ENCODE measurements around the gene TAS2R60. TPM values are rescaled to one million over a fixed set of nuclear protein-coding genes. Genes with fewer than 3 reads are reported as not detected.
"Not testable (repeated sequence)": the region's sequence is repeated elsewhere in the genome, so short reads cannot be mapped to it uniquely, and the experiment has no call there.

Gene TAS2R60
- polyA plus RNA-seq, 1 donor from 2014 or later: not detected

DNA sequence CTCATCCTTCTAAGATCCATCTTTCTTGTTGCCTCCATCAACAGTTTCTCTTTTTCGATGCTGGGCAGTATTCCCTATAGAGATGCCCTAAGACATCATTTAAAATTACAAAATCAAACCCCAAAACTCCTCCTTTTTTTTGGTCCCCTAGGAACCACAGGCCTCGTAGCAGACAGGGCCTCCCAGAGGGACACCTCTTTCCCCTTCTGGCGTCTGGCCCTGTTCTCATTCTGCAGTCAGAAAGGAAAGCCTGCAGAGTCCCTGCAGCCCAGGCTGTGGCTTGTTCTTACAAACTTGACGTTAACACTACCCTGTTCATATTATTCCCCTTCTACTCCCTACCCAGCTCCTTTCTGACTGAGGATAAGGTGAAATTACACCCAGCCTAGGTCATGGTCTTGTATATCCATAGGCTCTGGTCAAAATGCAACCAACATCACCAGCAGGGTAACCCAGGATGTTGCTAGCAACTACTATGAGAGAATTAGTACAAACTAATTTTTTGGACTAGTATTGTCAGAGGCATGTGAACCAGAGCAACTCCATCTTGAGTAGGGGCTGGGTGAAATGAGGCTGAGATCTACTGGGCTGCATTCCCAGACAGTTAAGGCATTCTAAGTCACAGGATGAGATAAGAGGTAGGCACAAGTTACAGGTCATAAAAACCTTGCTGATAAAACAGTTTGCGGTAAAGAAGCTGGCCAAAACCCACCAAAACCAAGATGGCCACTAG lies 31.1 kb upstream of the TAS2R60 start:
- Histone ChIP-seq H4K20me1 (ENCODE audit: insufficient read depth) (no peaks in the 10 kb centered on the region), H3K4me3 (ENCODE audit: low read length) (no peak overlapping the region), H3K9ac (ENCODE audit: low read length) (no peak overlapping the region), H3K79me2 (replicated peaks; ENCODE audit: insufficient read depth, low read length) (no peaks in the 10 kb centered on the region), H3K9me2 (ENCODE audit: insufficient read depth, low read length) (no peaks in the 10 kb centered on the region), H3K27me3 (ENCODE audit: insufficient read depth, low read depth, low read length) (peaks cover 8% of the 10 kb centered on the region), H3K36me3 (ENCODE audit: insufficient read depth, low read length) (no peaks in the 10 kb centered on the region), H3F3A (ENCODE audit: insufficient read depth, low read length, poor library complexity, severe bottlenecking) (no peaks in the 10 kb centered on the region), H3K4me2 (ENCODE audit: low read length) (no peak overlapping the region), H3K27ac (ENCODE audit: low read length) (no peak overlapping the region), H3K9me3 (ENCODE audit: low read length) (no peaks in the 10 kb centered on the region), H2AFZ (ENCODE audit: low read depth, low read length) (no peak overlapping the region)
- TF ChIP-seq REST (IDR thresholded peaks at IDR 0.05; ENCODE audit: borderline replicate concordance) (no peak), RAD21 (conservative IDR thresholded peaks at IDR 0.05) (no peak), EP300 (conservative IDR thresholded peaks at IDR 0.05; ENCODE audit: poor library complexity, severe bottlenecking) (no peak), SMC3 (conservative IDR thresholded peaks at IDR 0.05; ENCODE audit: poor library complexity) (no peak), MXI1 (conservative IDR thresholded peaks at IDR 0.05; ENCODE audit: poor library complexity, severe bottlenecking) (no peak), TAF1 (IDR thresholded peaks at IDR 0.05; ENCODE audit: low read depth) (no peak), POLR2AphosphoS5 (IDR thresholded peaks at IDR 0.05) (no peak), EZH2 (IDR thresholded peaks at IDR 0.05; ENCODE audit: borderline replicate concordance, insufficient read depth, low read length, poor library complexity, severe bottlenecking) (no peak)
- TF ChIP-seq, protein P1, sequence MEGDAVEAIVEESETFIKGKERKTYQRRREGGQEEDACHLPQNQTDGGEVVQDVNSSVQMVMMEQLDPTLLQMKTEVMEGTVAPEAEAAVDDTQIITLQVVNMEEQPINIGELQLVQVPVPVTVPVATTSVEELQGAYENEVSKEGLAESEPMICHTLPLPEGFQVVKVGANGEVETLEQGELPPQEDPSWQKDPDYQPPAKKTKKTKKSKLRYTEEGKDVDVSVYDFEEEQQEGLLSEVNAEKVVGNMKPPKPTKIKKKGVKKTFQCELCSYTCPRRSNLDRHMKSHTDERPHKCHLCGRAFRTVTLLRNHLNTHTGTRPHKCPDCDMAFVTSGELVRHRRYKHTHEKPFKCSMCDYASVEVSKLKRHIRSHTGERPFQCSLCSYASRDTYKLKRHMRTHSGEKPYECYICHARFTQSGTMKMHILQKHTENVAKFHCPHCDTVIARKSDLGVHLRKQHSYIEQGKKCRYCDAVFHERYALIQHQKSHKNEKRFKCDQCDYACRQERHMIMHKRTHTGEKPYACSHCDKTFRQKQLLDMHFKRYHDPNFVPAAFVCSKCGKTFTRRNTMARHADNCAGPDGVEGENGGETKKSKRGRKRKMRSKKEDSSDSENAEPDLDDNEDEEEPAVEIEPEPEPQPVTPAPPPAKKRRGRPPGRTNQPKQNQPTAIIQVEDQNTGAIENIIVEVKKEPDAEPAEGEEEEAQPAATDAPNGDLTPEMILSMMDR (IDR thresholded peaks at IDR 0.05; ENCODE audit: poor library complexity, severe bottlenecking): no peak

DNA sequence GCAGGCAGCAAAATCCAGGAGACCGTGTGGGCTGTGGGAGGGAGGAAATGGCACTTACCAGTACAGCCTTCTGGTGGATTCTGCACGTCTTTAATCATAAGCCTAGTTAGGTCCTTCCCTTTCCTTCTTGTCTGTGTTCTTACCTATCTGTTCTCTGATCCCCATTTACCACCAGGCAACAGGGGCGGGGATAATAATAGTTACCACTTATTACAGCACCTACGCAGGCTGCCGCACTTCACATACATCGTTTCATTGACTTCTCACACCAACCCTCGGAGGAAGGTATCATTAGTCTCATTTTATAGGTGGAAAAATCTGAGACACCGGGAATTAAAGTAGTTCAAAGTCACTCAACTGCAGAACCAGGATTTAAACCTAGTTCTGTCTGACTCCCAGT lies 30.1 kb upstream of the TAS2R60 start:
- no peak overlapping the region for H3K4me2 ChIP-seq (ENCODE audit: low read length)
- H3K9me2 ChIP-seq (ENCODE audit: insufficient read depth, low read length): no peaks in the 10 kb centered on the region
- H3K27ac ChIP-seq (ENCODE audit: low read length): no peak overlapping the region
- no peaks in the 10 kb centered on the region for H3K79me2 ChIP-seq (replicated peaks; ENCODE audit: insufficient read depth, low read length)
- peaks cover 8% of the 10 kb centered on the region for H3K27me3 ChIP-seq (ENCODE audit: insufficient read depth, low read depth, low read length)
- no peaks in the 10 kb centered on the region for H3K9me3 ChIP-seq (ENCODE audit: low read length)
- TF ChIP-seq, protein P1 (IDR thresholded peaks at IDR 0.05; ENCODE audit: poor library complexity, severe bottlenecking): no peak
- TF ChIP-seq EP300 (conservative IDR thresholded peaks at IDR 0.05; ENCODE audit: poor library complexity, severe bottlenecking): no peak
- TF ChIP-seq POLR2AphosphoS5 (IDR thresholded peaks at IDR 0.05): no peak
- no peak for TF ChIP-seq MXI1 (conservative IDR thresholded peaks at IDR 0.05; ENCODE audit: poor library complexity, severe bottlenecking)
- TF ChIP-seq SMC3 (conservative IDR thresholded peaks at IDR 0.05; ENCODE audit: poor library complexity): no peak
- no peak for TF ChIP-seq RAD21 (conservative IDR thresholded peaks at IDR 0.05)
- TF ChIP-seq REST (IDR thresholded peaks at IDR 0.05; ENCODE audit: borderline replicate concordance): no peak
- no peak for TF ChIP-seq TAF1 (IDR thresholded peaks at IDR 0.05; ENCODE audit: low read depth)
- TF ChIP-seq EZH2 (IDR thresholded peaks at IDR 0.05; ENCODE audit: borderline replicate concordance, insufficient read depth, low read length, poor library complexity, severe bottlenecking): no peak
- H3K36me3 ChIP-seq (ENCODE audit: insufficient read depth, low read length): no peaks in the 10 kb centered on the region
- no peak overlapping the region for H3K4me3 ChIP-seq (ENCODE audit: low read length)
- no peak overlapping the region for H2AFZ ChIP-seq (ENCODE audit: low read depth, low read length)
- H3F3A ChIP-seq (ENCODE audit: insufficient read depth, low read length, poor library complexity, severe bottlenecking): no peaks in the 10 kb centered on the region
- no peaks in the 10 kb centered on the region for H4K20me1 ChIP-seq (ENCODE audit: insufficient read depth)
- no peak overlapping the region for H3K9ac ChIP-seq (ENCODE audit: low read length)

DNA sequence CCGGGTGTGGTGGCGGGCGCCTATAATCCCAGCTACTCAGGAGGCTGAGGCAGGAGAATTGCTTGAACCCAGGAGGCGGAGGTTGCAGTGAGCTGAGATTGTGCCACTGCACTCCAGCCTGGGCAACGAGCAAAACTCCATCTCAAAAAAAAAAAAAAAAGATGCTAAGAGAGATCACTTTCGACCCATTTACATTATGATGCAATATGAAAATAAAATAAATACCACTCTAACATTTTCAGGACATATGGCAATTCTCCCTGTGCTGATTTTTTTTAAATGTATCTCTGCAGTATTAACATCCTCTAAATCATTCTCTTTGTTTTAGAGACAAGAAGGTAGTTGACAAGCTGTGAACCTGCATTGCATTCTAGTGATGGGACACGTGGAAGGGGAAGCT lies 28.0 kb upstream of the TAS2R60 start:
- not testable (repeated sequence) for H3K27ac ChIP-seq (ENCODE audit: low read length); H3K79me2 ChIP-seq (replicated peaks; ENCODE audit: insufficient read depth, low read length); H4K20me1 ChIP-seq (ENCODE audit: insufficient read depth); H3F3A ChIP-seq (ENCODE audit: insufficient read depth, low read length, poor library complexity, severe bottlenecking); H3K27me3 ChIP-seq (ENCODE audit: insufficient read depth, low read depth, low read length); H3K36me3 ChIP-seq (ENCODE audit: insufficient read depth, low read length); H3K9me3 ChIP-seq (ENCODE audit: low read length); H3K4me3 ChIP-seq (ENCODE audit: low read length); H3K9ac ChIP-seq (ENCODE audit: low read length); H3K4me2 ChIP-seq (ENCODE audit: low read length); H3K9me2 ChIP-seq (ENCODE audit: insufficient read depth, low read length); H2AFZ ChIP-seq (ENCODE audit: low read depth, low read length)
